H1 (cell line): ENCODE results near the gene MRPL41. TPM values are rescaled to one million over a fixed set of nuclear protein-coding genes. Genes with fewer than 3 reads are reported as not detected.

Experiments used
- CTCF ChIA-PET: fragments of 300-600 bp; sonication (Branson Sonifier 250); formaldehyde crosslinking; loops from one replicate; lab custom pipeline; 2021; ENCODE audit not compliant: partially characterized antibody; lab: Charles Lee
- POLR2A ChIA-PET: fragments of 300-600 bp; sonication (Branson Sonifier 250); formaldehyde crosslinking; loops from one replicate; lab custom pipeline; 2021; ENCODE audit warnings: inconsistent platforms; ENCODE audit not compliant: partially characterized antibody; lab: Charles Lee
- DNase-seq, 2 experiments: peaks; one replicate each; pipeline versions ENCODE4 v3.0.0 to v3.0.0-alpha.2; 2010 to 2022; ENCODE audit warnings: low spot score in 2 of 2, low read depth in 1 of 2, mixed read lengths in 1 of 2
- FAIRE-seq: peaks from 2 replicates; lab custom pipeline; 2011; peaks lifted over from hg19 to GRCh38; lab: Jason Lieb, UNC
- H2AFZ ChIP-seq: 2 replicates; pipeline ENCODE4 v1.8.1; 2012; ENCODE audit warnings: low read length, inconsistent platforms
- H2AK5ac ChIP-seq: 2 replicates; pipeline ENCODE4 v1.6.1; 2013; ENCODE audit warnings: low read depth, low read length
- H2BK120ac ChIP-seq: replicated peaks from 2 replicates; pipeline ENCODE3; 2013; ENCODE audit warnings: low read depth, low read length, inconsistent platforms
- H2BK12ac ChIP-seq: 2 replicates; pipeline ENCODE4 v1.6.1; 2013; ENCODE audit warnings: low read depth, low read length
- H2BK15ac ChIP-seq: 2 replicates; pipeline ENCODE4 v1.6.1; 2013; ENCODE audit warnings: low read length
- H2BK20ac ChIP-seq: 2 replicates; pipeline ENCODE4 v1.6.1; 2013; ENCODE audit warnings: low read length
- H2BK5ac ChIP-seq: 2 replicates; pipeline ENCODE4 v1.6.1; 2013; ENCODE audit warnings: low read depth, low read length
- H3K14ac ChIP-seq: 2 replicates; pipeline ENCODE4 v1.6.1; 2013; ENCODE audit warnings: inconsistent platforms; ENCODE audit not compliant: insufficient read length
- H3K18ac ChIP-seq: 2 replicates; pipeline ENCODE4 v1.6.1; 2013; ENCODE audit warnings: low read length; ENCODE audit errors: extremely low read depth
- H3K23ac ChIP-seq: 2 replicates; pipeline ENCODE4 v1.6.1; 2013; ENCODE audit warnings: inconsistent platforms; ENCODE audit not compliant: insufficient read length
- H3K23me2 ChIP-seq: 2 replicates; pipeline ENCODE4 v1.6.1; 2013; ENCODE audit warnings: low read depth, low read length
- H3K27ac ChIP-seq: 2 replicates; pipeline ENCODE4 v1.6.1; 2011; ENCODE audit warnings: low read depth, low read length, inconsistent platforms
- H3K27me3 ChIP-seq, 4 experiments: replicated peaks in 1 of 4; 1 replicate in 1 of 4; 2 replicates in 3 of 4; pipeline versions ENCODE4 v1.6.1 to v1.8.1; 2011 to 2013; ENCODE audit warnings: low read length in 3 of 4, mild to moderate bottlenecking in 3 of 4, inconsistent platforms in 2 of 4, mixed read lengths in 2 of 4, moderate library complexity in 1 of 4; ENCODE audit not compliant: control insufficient read depth in 3 of 4, insufficient read depth in 3 of 4; ENCODE audit errors: extremely low read depth in 1 of 4
- H3K36me3 ChIP-seq, 4 experiments: 2 replicates each; pipeline versions ENCODE4 v1.6.1 to v1.8.1; 2011 to 2013; ENCODE audit warnings: mild to moderate bottlenecking in 4 of 4, low read length in 3 of 4, moderate library complexity in 2 of 4, control low read depth in 1 of 4, inconsistent platforms in 1 of 4; ENCODE audit not compliant: insufficient read depth in 4 of 4, control insufficient read depth in 2 of 4
- H3K4ac ChIP-seq: replicated peaks from 2 replicates; pipeline ENCODE3; 2013; ENCODE audit warnings: low read length, low read depth, mixed read lengths, inconsistent platforms; ENCODE audit not compliant: insufficient read length
- H3K4me1 ChIP-seq, 4 experiments: replicated peaks in 1 of 4; 1 replicate in 1 of 4; 2 replicates in 3 of 4; pipeline versions ENCODE4 v1.6.1 to v1.8.1; 2011 to 2013; ENCODE audit warnings: low read length in 3 of 4, inconsistent platforms in 2 of 4, mixed read lengths in 1 of 4; ENCODE audit not compliant: insufficient read depth in 4 of 4, control insufficient read depth in 3 of 4
- H3K4me2 ChIP-seq, 2 experiments: 2 replicates each; pipeline versions ENCODE4 v1.6.1 to v1.8.1; 2011 to 2013; ENCODE audit warnings: low read depth in 2 of 2, low read length in 2 of 2, control low read depth in 1 of 2, inconsistent platforms in 1 of 2, mild to moderate bottlenecking in 1 of 2; ENCODE audit not compliant: insufficient read depth in 1 of 2
- H3K4me3 ChIP-seq, 4 experiments: fragments of 200-600, 300-600 bp in 1 of 4; sonication (generic), shearing (Covaris generic), sonication (Bioruptor Twin) in 1 of 4; 2 replicates each; pipeline versions ENCODE4 v1.5.1 to v1.8.1; 2011 to 2016; ENCODE audit warnings: low read length in 4 of 4, low read depth in 3 of 4, control low read depth in 2 of 4, inconsistent platforms in 2 of 4, mild to moderate bottlenecking in 2 of 4, mixed read lengths in 1 of 4, moderate library complexity in 1 of 4; ENCODE audit not compliant: insufficient read depth in 2 of 4; ENCODE audit errors: extremely low read depth in 1 of 4
- H3K56ac ChIP-seq: replicated peaks from 2 replicates; pipeline ENCODE3; 2013; ENCODE audit warnings: low read depth, mild to moderate bottlenecking, mixed read lengths, low read length, inconsistent platforms; ENCODE audit not compliant: insufficient read length
- H3K79me1 ChIP-seq: 2 replicates; pipeline ENCODE4 v1.6.1; 2013; ENCODE audit warnings: low read depth, low read length, control low read depth
- H3K79me2 ChIP-seq, 2 experiments: 2 replicates each; pipeline versions ENCODE4 v1.6.1 to v1.8.1; 2012 to 2013; ENCODE audit warnings: low read length in 2 of 2, mild to moderate bottlenecking in 2 of 2, inconsistent platforms in 1 of 2; ENCODE audit not compliant: insufficient read depth in 2 of 2, control insufficient read depth in 1 of 2
- H3K9ac ChIP-seq, 4 experiments: replicated peaks in 1 of 4; 1 replicate in 1 of 4; 2 replicates in 3 of 4; pipeline versions ENCODE4 v1.6.1 to v1.8.1; 2011 to 2013; ENCODE audit warnings: low read depth in 3 of 4, low read length in 3 of 4, control low read depth in 2 of 4, mild to moderate bottlenecking in 2 of 4, moderate library complexity in 2 of 4, inconsistent platforms in 1 of 4; ENCODE audit errors: extremely low read depth in 1 of 4
- H3K9me3 ChIP-seq, 2 experiments: 2 replicates each; pipeline versions ENCODE4 v1.6.1 to v1.8.1; 2012 to 2013; ENCODE audit warnings: mild to moderate bottlenecking in 2 of 2, moderate library complexity in 2 of 2, control low read depth in 1 of 2, inconsistent platforms in 1 of 2, low read depth in 1 of 2, low read length in 1 of 2, mixed read lengths in 1 of 2; ENCODE audit not compliant: insufficient read depth in 2 of 2
- H4K20me1 ChIP-seq, 2 experiments: replicated peaks in 1 of 2; 2 replicates each; pipeline versions ENCODE3 to v1.8.1; 2011 to 2013; ENCODE audit warnings: inconsistent platforms in 2 of 2, low read length in 2 of 2, mild to moderate bottlenecking in 1 of 2; ENCODE audit not compliant: insufficient read depth in 2 of 2, control insufficient read depth in 1 of 2
- H4K5ac ChIP-seq: 2 replicates; pipeline ENCODE4 v1.6.1; 2013; ENCODE audit warnings: low read length, low read depth, mixed read lengths, inconsistent platforms; ENCODE audit not compliant: insufficient read length
- H4K8ac ChIP-seq: 2 replicates; pipeline ENCODE4 v1.8.0; 2013; ENCODE audit warnings: mild to moderate bottlenecking, moderate library complexity, low read length, inconsistent platforms; ENCODE audit not compliant: insufficient read depth; ENCODE audit errors: extremely low read depth
- H4K91ac ChIP-seq: replicated peaks from 2 replicates; pipeline ENCODE3; 2013; ENCODE audit warnings: low read length, mixed read lengths, inconsistent platforms; ENCODE audit not compliant: insufficient read length
- E2F6 ChIP-seq: IDR thresholded peaks from 2 replicates; pipeline ENCODE4 v1.6.1; 2012; ENCODE audit warnings: inconsistent platforms
- SIN3A ChIP-seq, 2 experiments: IDR thresholded peaks in 1 of 2; conservative IDR thresholded peaks in 1 of 2; 2 replicates each; pipeline ENCODE4 v1.6.1; 2011 to 2012; ENCODE audit warnings: low read length in 2 of 2, improper control_type of control experiment in 1 of 2, low read depth in 1 of 2, mild to moderate bottlenecking in 1 of 2
- WGBS, 2 experiments: shearing (Covaris generic) in 1 of 2; methylation state at CpG; one replicate each; pipeline versions ENCODE4 v1.1.6 to v1.1.7; 2013 to 2015; ENCODE audit warnings: low lambda C conversion rate in 2 of 2, mixed read lengths in 2 of 2, inconsistent platforms in 1 of 2, low coverage in 1 of 2, missing lambda C conversion rate in 1 of 2; ENCODE audit not compliant: insufficient replicate concordance in 2 of 2, insufficient coverage in 1 of 2, insufficient read length in 1 of 2; ENCODE audit errors: extremely low coverage in 1 of 2, missing lambda C conversion rate in 1 of 2; 5-methylcytosine and 5-hydroxymethylcytosine counted together
- polyA plus RNA-seq, 7 experiments: library from polyadenylated mRNA; depleted of rRNA in 3 of 7; stranded (reverse) in 5 of 7; unstranded in 2 of 7; fragments of >200 nt in 5 of 7; fragments of 200-250 nt in 2 of 7; gene quantifications; 1 replicate in 5 of 7; 2 replicates in 1 of 7; 4 replicates in 1 of 7; pipeline versions ENCODE4 v1.2.1 to v1.2.3, GENCODE V29; 2011 to 2013; ENCODE audit warnings: missing spikeins in 2 of 7, mixed read lengths in 2 of 7
- total RNA-seq: library from RNA; stranded (reverse); fragmentation: NEBNext Ultra II Directional; extraction: Animal tissue kit (Norgen Biotek cat#: 25700); gene quantifications from 2 replicates; pipeline ENCODE4 v1.2.1, GENCODE V29; 2021
- TF ChIP-seq, protein P1 (sequence below): IDR thresholded peaks from 2 replicates; pipeline ENCODE4 v1.6.1; 2012; ENCODE audit warnings: inconsistent platforms

The MRPL41 gene
- total and polyA plus RNA-seq, 2 of the 8 experiments (the other 6 are each of a cell fraction or from before 2014, with no cell fraction given): 47.2 to 58.1 TPM

- H3K4me1 ChIP-seq: no peaks in the 10 kb centered on the region; a peak in 1 of 7 replicates
- no peak overlapping the region for H2BK15ac ChIP-seq
- DNase-seq (no peak), FAIRE-seq (no peak)
- H3K79me1 ChIP-seq: peaks cover 2% of the 10 kb centered on the region
- H3K4me3 ChIP-seq: no peak overlapping the region
- H3K56ac ChIP-seq: no peak overlapping the region
- H3K18ac ChIP-seq: no peak overlapping the region
- H3K23me2 ChIP-seq: peaks cover 3% of the 10 kb centered on the region; the same call in 1 of the 2 replicates
- H4K20me1 ChIP-seq: no peaks in the 10 kb centered on the region
- no peak overlapping the region for H2BK20ac ChIP-seq
- CTCF ChIA-PET: no interaction called here
- no peaks in the 10 kb centered on the region for H3K79me2 ChIP-seq
- H3K4ac ChIP-seq: no peak overlapping the region
- H2AFZ ChIP-seq: no peak overlapping the region
- no peak overlapping the region for H3K9ac ChIP-seq
- no peak overlapping the region for H4K8ac ChIP-seq
- H3K27me3 ChIP-seq: no peaks in the 10 kb centered on the region
- peak; percentile 73 for TF ChIP-seq E2F6
- TF ChIP-seq, protein P1, sequence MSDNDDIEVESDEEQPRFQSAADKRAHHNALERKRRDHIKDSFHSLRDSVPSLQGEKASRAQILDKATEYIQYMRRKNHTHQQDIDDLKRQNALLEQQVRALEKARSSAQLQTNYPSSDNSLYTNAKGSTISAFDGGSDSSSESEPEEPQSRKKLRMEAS: peak; percentile 52; the same call in 1 of the 2 replicates
- no peak for TF ChIP-seq SIN3A (conservative IDR thresholded peaks at IDR 0.05 in 1 of 2, IDR thresholded peaks at IDR 0.05 in 1 of 2; ENCODE audit: low read depth in 1 of 2, low read length in 2 of 2)
- H4K91ac ChIP-seq: no peak overlapping the region
- no peak overlapping the region for H2AK5ac ChIP-seq
- no peak overlapping the region for H4K5ac ChIP-seq
- no peak overlapping the region for H3K14ac ChIP-seq
- POLR2A ChIA-PET: interaction anchor here (1.2 kb wide), 1 partner anchor 37 kb away, joined by 3 read pairs; the partner anchor contains the start of gene MRPL41
- peaks cover 2 to 11% of the 10 kb centered on the region in 2 experiments; a peak in 1 of 4 replicates for H3K9me3 ChIP-seq
- no peak overlapping the region for H2BK5ac ChIP-seq
- H2BK12ac ChIP-seq: no peak overlapping the region
- H3K36me3 ChIP-seq: no peaks in the 10 kb centered on the region
- H3K23ac ChIP-seq: no peak overlapping the region
- H3K4me2 ChIP-seq: no peak overlapping the region
- 96% methylated on average over 25 of the region's 30 CpGs; no CpG with 5 or more reads in 1 of the 2 experiments for WGBS, 2 experiments
- no peak overlapping the region for H2BK120ac ChIP-seq
- H3K27ac ChIP-seq: no peak overlapping the region
Measured at GRCh38 chr9:137514691-137515337, 36.9 kb upstream of the MRPL41 start.
